Measurements from ENCODE around the gene CLCN3. TPM values are rescaled to one million over a fixed set of nuclear protein-coding genes. Genes with fewer than 3 reads are reported as not detected.
"Not testable (repeated sequence)": the region's sequence is repeated elsewhere in the genome, so short reads cannot be mapped to it uniquely, and the experiment has no call there.

CLCN3 gene
- total RNA-seq, 1 donor from 2014 or later, result 45.9 TPM

- Mint-ChIP-seq H3K36me3 (no peaks in the 10 kb centered on the region), H3K27ac (no peak overlapping the region), H3K27me3 (no peaks in the 10 kb centered on the region), H3K9me3 (no peaks in the 10 kb centered on the region), H3K4me1 (ENCODE audit: unreplicated experiment) (no peaks in the 10 kb centered on the region), H3K4me3 (no peak overlapping the region)
- DNase-seq (ENCODE audit: extremely low spot score, unreplicated experiment), result no peak
- TF ChIP-seq CTCF (conservative IDR thresholded peaks at IDR 0.05), result no peak
These were observed 100.2 kb downstream of the CLCN3 start for GRCh38 chr4:169720529-169720928.

- H3K27me3 Mint-ChIP-seq, result no peaks in the 10 kb centered on the region
- TF ChIP-seq CTCF (conservative IDR thresholded peaks at IDR 0.05), result no peak
- H3K4me3 Mint-ChIP-seq, result no peak overlapping the region
- no peak for DNase-seq (ENCODE audit: extremely low spot score, unreplicated experiment)
- no peaks in the 10 kb centered on the region for H3K9me3 Mint-ChIP-seq
- H3K27ac Mint-ChIP-seq, result no peak overlapping the region
- no peaks in the 10 kb centered on the region for H3K4me1 Mint-ChIP-seq (ENCODE audit: unreplicated experiment)
- peaks cover 3% of the 10 kb centered on the region for H3K36me3 Mint-ChIP-seq
These were observed 103.0 kb downstream of the CLCN3 start for GRCh38 chr4:169723207-169723965.

GRCh38 chr4:169724260-169724659 lies 103.9 kb downstream of the CLCN3 start:
- Mint-ChIP-seq H3K4me1 (ENCODE audit: unreplicated experiment) (no peaks in the 10 kb centered on the region), H3K9me3 (no peaks in the 10 kb centered on the region), H3K27me3 (no peaks in the 10 kb centered on the region), H3K36me3 (peaks cover 3% of the 10 kb centered on the region), H3K4me3 (no peak overlapping the region), H3K27ac (no peak overlapping the region)
- no peak for TF ChIP-seq CTCF (conservative IDR thresholded peaks at IDR 0.05)
- no peak for DNase-seq (ENCODE audit: extremely low spot score, unreplicated experiment)

GRCh38 chr4:169727616-169728015 lies 107.2 kb downstream of the CLCN3 start:
- Mint-ChIP-seq H3K9me3 (no peaks in the 10 kb centered on the region), H3K36me3 (peaks cover 17% of the 10 kb centered on the region), H3K27ac (no peak overlapping the region), H3K27me3 (no peaks in the 10 kb centered on the region), H3K4me1 (ENCODE audit: unreplicated experiment) (no peaks in the 10 kb centered on the region), H3K4me3 (no peak overlapping the region)
- no peak for DNase-seq (ENCODE audit: extremely low spot score, unreplicated experiment)
- TF ChIP-seq CTCF (conservative IDR thresholded peaks at IDR 0.05), result no peak

- Mint-ChIP-seq H3K4me3 (no peak overlapping the region), H3K27ac (no peak overlapping the region)
- no peak for TF ChIP-seq CTCF (conservative IDR thresholded peaks at IDR 0.05)
These were observed 110.2 kb downstream of the CLCN3 start for GRCh38 chr4:169730564-169730963.

GRCh38 chr4:169738604-169739003 lies 118.2 kb downstream of the CLCN3 start:
- H3K4me3 Mint-ChIP-seq; H3K27me3 Mint-ChIP-seq; H3K9me3 Mint-ChIP-seq; H3K27ac Mint-ChIP-seq; DNase-seq (ENCODE audit: extremely low spot score, unreplicated experiment); H3K4me1 Mint-ChIP-seq (ENCODE audit: unreplicated experiment): not testable (repeated sequence)
- peaks cover 31% of the 10 kb centered on the region for H3K36me3 Mint-ChIP-seq

More at GRCh38 chr4:169730564-169730963, 110.2 kb downstream of the CLCN3 start:
- Mint-ChIP-seq H3K36me3 (peaks cover 24% of the 10 kb centered on the region), H3K4me1 (ENCODE audit: unreplicated experiment) (no peaks in the 10 kb centered on the region), H3K27me3 (no peaks in the 10 kb centered on the region), H3K9me3 (no peaks in the 10 kb centered on the region)
- no peak for DNase-seq (ENCODE audit: extremely low spot score, unreplicated experiment)

Measured in type B pancreatic cell (in vitro differentiated cells).